Colon (tissue), 2 donors: ENCODE measurements around the gene CNIH1.
"Not testable (repeated sequence)": the region's sequence is repeated elsewhere in the genome, so short reads cannot be mapped to it uniquely, and the experiment has no call there.

ENCODE experiments used
- FAIRE-seq: peaks from 2 replicates; lab custom pipeline; 2012; peaks lifted over from hg19 to GRCh38; lab: Jason Lieb, UNC
- donor health status: control.
- donor health status: control.

Gene CNIH1

DNA sequence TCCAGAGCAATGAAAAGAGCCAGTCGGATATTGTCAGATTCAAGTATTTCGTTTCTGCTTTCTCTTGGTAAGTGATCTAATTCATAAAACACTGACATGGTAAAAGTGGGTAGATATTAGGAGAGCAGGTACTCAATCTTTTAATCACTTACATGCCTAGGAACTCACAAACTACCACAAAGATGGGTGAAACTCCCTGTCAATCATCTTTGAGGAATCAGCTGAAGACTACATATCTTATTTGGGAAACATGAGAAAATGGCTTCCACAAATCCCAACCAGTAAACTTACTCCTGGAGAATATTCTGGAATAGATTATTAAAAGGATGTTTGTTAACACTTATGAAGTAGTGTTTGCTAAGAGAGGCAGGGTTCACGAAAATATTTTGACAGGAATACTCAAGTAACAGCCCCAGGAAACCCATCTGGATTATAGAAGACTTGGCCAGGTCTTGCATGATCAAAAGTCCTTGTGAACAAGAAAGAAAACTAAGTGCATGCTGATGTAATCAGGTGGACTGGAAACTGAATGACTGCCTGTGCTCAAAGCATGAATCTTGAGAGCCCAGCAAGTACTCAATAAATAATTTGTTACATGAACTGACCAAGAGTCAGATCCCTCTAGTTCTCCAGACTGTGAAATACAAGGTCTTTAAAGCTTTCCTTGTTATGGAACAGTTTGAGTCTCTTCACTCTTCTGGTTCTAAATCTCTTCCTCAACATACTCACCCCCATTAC is 15.5 kb downstream of the CNIH1 start:
- no peak for FAIRE-seq

DNA sequence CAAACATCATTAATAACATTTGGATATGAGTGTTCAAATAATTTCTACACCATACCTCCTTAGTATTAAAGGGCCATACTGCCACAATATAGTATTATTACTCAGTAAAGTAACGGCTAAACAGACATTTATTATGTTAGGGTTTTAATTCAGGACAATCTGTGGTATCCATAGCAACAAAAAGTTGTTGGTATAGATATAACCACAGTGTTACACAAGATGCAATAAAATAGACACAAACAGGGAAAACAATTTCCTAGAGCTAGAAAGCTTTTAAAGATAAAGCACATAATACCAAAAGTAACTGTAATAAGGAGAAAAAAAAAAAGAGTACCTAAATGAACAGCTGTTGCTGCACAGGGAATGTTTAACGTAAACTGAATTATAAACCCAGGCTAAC is 16.1 kb downstream of the CNIH1 start:
- FAIRE-seq = no peak

DNA sequence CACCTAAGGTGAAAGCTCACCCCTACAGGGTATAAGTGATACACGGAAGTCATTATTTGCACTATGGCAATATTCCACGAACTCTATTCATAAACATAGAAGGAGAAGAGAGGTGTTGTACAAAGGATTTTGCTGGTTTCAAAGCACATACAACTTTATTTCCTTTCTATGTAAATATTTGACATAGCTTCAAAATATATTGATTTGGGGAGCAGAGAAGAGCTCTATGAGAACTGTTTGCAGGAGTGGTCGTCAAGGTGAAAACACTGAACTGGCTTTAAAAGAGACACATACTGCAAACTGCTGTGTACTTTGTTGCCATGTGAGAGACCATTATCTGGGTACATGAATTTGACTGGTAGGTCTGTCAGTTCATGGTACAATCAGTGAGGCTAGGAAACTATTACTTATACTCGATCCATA is 16.7 kb downstream of the CNIH1 start:
- no peak for FAIRE-seq

DNA sequence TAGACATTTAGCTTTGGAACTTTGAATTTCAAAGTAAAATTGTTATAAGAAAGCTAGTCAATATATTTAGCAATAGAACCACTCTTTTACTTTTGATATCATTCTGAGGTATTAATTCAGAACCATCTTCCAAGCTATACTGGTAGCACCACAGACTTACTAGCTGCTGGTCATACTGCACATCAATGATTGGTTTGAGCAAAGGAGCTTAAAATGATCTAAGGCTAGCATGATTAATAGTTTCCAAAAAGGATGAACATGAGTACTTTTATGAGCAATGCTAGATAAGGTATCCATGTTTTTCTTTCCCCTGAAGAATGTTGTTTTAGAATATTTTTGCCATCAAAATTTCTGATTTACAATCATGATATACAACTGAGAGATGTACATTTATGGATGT is 17.2 kb downstream of the CNIH1 start:
- no peak for FAIRE-seq

DNA sequence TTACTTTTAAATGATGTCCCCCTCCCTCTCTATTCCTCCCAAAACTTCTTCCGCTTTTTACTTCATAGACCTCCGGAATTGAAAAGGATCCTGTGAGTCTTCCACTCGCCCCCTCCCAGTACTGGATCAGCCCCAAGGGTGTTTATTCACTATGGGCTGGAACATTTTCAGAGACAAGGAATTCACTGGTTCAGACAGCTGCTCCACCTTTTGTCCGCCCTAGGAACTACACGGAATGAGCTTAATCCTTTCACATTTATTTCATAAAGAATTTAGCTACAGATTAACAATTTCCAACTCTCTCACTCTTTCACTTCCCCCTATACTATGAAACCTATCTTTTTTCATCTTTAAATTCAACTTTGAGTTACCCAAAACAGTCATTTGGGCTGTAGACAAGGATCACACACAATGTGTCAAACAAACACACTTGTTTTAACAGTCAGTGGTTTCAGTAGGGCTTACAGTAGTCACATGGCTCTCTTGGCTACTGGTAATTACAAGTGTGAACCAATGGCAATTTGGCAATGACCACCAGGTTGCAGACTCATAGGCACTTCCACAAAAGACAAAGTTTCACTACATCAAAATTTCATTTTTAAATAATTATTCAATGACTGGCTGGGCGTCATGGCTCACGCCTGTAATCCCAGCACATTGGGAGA is 20.6 kb downstream of the CNIH1 start:
- no peak for FAIRE-seq

DNA sequence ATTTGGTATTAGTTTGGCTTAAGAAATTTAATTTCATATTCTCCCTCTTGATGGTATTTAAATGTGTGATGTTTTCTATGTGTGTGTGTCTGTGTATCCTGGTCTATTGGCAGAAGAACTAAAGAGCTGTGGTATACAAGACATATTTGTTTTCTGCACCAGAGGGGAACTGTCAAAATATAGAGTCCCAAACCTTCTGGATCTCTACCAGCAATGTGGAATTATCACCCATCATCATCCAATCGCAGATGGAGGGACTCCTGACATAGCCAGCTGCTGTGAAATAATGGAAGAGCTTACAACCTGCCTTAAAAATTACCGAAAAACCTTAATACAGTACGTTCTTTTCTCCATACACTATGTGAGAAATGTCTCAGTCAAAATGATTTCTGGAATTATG is 29.8 kb downstream of the CNIH1 start:
- no peak for FAIRE-seq

DNA sequence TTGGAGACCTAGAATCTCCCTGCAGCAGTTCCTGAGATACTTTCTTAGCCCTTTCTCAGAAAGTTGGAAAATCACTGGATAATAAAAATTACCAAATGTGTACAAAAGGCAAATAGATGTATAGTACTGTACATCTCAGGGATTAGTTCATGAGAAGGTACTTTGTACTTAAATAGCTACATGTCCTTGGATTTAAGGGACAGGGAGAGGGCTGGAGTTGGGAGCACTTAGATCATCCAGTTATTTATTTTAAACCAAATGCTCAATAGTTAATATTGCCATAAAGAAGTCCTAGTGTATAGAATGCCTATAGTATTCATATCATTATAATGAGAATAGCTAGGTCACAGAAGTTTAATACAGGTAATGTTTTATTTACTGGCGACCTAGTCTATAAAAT is 31.0 kb downstream of the CNIH1 start:
- no peak for FAIRE-seq

DNA sequence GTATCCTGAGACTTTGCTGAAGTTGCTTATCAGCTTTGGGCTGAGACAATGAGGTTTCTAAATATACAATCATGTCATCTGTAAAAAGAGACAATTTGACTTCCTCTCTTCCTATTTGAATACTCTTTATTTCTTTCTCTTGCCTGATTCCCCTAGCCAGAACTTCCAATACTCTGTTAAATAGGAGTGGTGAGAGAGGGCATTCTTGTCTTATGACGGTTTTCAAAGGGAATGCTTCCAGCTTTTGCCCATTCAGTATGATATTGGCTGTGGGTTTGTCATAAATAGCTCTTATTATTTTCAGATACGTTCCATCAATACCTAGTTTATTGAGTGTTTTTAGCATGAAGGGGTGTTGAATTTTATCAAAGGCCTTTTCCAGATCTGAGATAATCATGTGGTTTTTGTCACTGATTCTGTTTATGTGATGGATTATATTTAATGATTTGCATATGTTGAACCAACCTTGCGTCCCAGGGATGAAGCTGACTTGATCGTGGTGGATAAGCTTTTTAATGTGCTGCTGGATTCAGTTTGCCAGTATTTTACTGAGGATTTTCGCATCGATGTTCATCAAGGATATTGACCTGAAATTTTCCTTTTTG is 37.7 kb downstream of the CNIH1 start:
- FAIRE-seq = not testable (repeated sequence)

DNA sequence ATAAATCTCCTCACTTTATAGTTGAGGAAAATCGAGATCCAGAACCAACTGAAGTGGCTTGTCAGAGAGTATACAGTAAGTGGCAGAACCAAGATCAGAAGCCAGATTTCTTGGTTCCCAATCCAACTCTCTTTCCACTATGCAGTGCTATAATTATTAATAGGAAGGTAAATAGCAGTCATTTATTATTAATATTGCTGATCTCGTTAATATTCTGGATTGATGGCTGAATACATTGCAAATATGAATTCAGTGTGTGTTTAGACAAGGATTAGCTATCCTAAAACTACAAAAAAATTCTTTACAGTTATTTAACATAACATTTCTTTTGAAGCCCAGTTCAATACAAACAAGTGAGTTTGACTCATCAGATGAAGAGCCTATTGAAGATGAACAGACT is 41.6 kb downstream of the CNIH1 start:
- FAIRE-seq = no peak

DNA sequence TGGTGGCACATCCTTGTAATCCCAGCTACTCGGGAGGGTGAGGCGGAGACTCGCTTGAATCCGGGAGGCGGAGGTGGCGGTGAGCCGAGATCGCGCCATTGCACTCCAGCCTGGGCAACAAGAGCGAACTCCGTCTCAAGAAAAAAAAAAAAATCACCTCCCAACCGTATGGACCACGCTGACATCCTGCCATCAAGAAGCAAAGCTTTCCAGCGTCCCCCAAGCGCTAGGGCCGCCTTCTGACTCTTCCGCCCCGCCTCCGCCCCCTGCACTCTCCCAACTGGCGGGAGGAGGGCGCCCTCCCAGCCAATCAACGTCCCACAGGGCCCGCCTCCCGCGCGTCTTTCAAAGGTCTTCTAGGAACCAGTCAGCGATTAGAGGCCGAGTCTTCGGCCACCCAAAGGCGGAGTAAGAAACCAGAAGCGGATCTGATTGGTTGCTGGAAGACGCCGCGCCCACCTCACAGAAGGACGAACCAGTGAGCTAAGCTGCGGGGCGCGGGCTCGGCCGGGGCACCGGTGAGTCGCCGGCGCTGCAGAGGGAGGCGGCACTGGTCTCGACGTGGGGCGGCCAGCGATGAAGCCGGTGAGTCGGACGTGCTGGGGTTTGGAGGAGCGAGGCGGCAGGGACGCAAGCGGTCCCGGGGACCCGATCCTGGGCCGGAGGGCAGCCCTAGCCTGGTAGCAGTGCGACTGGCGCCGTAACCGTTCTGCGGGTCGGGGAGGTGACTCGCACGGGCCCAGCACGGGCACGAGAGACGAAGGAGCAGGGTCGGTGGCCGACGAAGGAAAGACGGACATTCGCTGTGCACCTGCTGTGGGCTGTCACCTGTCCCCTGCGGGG is 44.5 kb downstream of the CNIH1 start, which contains the start of gene CDKN3:
CDKN3 (plus strand) TSS at position 515 of the 843 bp plus-strand sequence; CDS start at position 577, 62 bp downstream.
- peak; percentile 53 for FAIRE-seq

DNA sequence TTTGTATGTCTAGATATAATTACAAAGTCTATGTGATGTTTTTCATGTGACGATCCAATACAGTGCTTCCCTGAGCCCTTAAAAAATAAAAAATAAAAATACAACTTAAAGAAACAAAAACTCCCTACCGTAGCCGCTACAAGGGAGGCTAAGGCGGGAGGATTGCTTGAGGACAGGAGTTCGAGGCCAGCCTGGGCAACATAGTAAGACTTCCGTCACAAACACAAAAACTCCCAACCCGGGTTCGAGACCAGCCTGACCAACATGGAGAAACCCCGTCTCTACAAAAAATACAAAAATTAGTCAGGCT is 45.0 kb downstream of the CNIH1 start:
- FAIRE-seq = no peak

DNA sequence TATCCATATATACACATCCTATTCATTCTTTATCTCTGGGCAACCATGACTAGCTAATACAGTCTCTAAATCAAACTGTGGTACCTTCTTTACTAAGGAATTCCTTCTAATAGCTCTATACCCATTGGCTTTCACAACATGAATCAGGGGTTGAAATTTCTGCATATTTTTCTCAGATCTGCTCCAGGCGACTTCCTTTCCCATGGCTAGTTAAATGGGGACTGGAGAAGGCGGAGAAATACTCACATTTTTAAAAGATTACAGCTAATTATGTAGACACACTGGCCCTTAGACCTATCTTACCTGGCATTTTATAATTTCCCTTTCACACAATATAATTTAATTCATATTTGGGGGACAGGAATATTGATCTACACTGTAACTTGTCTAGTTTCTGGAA is 45.5 kb downstream of the CNIH1 start:
- no peak for FAIRE-seq

DNA sequence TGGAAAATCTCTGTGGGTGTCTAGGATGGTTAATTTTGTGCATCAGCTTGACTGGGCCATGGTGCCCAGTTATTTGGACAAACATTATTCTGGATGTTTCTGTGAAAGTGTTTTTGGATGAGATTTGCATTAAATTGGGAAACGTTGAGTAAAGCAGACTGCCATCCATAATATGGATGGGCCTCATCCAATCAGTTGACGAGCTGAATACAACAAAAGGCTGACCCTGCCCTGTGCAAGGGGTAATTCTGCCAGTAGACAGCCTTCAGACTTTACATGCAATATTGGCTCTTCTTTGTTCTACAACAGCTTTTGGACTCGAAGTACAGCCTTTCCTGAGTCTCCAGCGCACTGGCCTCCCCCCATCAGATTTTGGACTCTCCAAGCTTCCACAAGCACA is 45.9 kb downstream of the CNIH1 start:
- FAIRE-seq = no peak

DNA sequence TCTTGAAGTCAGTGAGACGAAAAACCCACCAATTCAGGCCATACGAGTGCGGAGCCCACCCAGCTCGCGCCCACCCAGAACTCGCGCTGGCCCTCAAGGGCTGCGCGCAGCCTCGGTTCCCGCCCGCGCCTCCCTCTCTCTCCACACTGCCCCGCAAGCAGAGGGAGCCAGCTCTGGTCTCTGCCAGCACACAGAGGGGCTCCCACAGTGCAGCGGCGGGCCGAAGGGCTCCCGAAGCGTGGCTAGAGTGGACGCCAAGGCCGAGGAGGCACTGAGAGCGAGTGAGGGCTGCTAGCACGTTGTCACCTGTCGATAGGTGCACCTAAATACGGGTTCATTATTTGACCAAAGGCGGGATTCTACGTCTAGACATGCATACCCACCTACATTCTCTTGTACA is 46.6 kb downstream of the CNIH1 start:
- FAIRE-seq = no peak

DNA sequence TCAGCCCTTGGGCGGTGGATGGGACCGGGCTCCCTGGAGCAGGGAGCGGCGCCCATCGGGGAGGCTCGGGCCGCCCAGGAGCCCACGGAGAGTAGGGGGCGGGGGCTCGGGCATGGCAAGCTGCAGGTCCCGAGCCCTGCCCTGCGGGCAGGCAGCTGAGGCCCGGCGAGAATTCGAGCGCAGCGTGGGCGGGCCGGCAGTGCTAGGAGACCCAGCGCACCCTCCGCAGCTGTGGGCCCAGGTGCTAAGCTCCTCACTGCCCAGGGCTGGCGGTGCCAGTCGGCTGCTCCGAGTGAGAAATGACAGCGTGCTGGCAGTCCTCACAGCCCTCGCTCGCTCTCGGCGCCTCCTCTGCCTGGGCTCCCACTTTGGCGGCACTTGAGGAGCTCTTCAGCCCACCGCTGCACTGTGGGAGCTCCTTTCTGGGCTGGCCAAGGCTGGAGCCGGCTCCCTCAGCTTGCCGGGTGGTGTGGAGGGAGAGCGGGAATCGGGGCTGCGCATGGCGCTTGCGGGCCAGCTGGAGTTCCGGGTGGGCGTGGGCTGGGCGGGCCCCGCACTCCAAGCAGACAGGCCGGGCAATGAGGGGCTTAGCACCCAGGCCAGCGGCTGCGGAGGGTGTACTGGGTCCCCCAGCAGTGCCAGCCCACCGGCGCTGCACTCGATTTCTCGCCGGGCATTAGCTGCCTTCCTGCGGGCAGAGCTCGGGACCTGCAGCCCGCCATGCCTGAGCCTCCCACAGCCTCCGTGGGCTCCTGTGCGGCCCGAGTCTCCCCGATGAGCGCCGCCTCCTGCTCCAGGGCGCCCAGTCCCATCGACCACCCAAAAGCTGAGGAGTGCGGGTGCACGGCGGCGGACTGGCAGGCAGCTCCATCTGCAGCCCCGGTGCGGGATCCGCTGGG is 47.9 kb downstream of the CNIH1 start:
- FAIRE-seq = not testable (repeated sequence)

DNA sequence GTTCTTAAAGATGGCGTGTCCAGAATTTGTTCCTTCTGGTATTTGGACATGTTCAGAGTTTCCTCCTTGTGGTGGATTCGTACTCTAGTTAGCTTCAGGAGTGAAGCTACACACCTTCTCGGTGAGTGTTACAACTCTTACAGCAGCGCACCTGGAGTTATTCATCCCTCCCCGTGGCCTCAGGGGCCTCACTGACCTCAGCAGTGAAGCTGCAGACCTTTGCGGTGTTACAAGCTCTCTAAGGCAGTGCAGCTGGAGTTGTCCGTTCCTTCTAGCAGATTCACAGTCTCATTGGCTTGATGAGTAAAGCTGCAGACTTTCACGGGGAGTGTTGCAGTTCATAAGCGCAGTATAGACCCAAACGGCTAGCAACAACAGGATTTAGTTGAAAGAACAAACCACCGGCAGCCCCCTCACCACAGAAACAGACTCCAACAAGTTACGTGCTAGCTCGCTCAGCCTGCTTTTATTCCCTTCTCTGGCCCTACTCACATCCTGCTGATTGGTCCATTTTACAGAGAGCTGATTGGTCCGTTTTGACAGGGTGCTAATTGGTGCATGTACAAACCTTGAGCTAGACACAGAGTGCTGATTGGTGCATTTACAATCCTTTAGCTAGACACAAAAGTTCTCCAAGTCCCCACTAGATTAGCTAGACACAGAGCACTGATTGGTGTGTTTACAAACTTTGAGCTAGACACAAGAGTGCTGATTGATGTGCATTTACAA is 48.9 kb downstream of the CNIH1 start:
- no peak for FAIRE-seq

DNA sequence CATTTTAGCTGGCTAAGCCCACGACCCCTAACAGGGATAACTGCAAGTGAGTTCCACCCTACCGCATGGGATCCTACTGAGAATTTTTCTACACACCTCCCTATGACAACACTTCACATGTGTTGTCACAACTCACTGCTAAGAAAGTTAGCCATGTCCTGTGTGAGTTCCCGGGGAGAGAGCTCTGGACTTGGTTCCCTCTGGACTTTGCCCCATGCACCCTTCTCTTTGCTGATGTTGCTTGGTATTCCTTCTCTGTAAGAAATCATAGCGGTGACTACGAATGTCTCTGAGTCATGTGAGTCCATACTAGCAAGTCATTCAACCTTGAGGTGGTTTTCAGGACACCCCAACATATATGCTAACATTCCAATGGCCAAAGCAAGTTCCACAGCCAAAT is 53.8 kb downstream of the CNIH1 start:
- no peak for FAIRE-seq

DNA sequence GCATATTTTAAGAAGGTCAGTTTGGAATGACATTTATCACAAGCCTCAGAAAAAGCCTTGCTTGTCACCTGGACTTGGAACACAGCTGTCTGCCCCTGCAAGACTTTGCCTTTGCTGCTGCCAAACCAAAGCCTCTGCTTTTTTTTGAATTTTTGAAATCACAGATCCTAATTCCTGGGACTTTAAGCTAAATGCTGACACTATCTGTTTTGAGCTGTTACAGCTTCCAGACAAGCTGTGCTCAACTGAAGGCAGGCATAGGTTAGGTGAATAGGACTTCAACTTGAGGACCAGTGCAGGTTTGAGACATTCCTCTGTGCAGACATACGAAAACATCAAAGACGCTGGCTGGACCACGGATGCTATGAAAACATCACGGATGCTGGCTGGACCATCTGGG is 55.6 kb downstream of the CNIH1 start:
- FAIRE-seq = no peak

DNA sequence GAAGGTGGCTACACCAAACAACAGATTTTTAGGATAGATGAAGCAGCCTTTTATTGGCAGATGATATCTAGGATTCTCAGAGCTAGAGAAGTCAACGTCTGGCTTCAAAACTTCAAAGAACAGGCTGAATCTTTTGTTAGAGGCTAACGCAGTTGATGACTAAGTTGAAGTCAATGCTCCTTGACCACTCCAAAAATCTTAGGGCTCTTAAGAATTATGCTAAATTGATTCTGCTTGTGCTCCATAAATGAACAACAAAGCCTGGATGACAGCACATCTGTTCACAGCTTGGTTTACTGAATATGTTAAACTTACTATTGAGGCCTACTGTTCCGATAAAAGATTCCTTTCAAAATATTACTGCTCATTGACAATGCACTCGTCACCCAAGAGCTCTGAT is 57.3 kb downstream of the CNIH1 start:
- FAIRE-seq = no peak

DNA sequence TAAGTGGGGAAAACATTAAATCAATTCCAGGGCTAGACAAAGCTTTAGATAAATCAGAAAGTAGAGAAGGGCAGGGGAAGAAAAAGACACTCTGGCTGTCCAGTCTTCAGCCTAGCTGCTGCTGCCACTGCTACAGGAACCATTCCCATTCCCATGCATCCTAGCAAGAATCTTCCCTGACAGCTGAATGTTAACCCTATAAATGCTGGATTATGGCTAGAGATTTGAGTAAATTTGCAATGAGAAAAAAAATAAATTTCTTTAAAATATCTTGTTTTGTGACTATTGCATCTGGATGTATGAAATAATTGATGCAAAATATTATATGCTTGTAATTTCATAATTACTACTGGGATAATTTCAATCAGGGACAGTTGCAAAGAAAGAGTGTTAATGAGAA is 59.4 kb downstream of the CNIH1 start:
- no peak for FAIRE-seq

DNA sequence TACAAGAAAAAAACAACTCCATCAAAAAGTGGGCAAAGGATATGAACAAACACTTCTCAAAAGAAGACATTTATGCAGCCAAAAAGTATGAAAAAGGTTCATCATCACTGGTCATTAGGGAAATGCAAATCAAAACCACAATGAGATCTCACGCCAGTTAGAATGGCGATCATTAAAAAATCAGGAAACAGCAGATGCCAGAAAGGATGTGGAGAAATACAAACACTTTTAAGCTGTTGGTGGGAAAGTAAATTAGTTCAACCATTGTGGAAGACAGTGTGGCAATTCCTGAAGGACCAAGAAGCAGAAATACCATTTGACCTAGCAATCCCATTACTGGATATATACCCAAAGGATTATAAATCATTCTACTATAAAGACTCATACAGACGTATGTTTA is 60.6 kb downstream of the CNIH1 start:
- FAIRE-seq = peak; percentile 5
